Lower leg skin (tissue), 3 donors: ENCODE results near the gene HOXA9.

Experiments
- CTCF ChIP-seq, 3 donors: fragments of 450-650 bp; IDR thresholded peaks; one replicate each; pipeline ENCODE4 v1.5.1; 2016; ENCODE audit warnings: antibody characterized with exemption in 3 of 3, mild to moderate bottlenecking in 3 of 3, moderate library complexity in 2 of 3
- POLR2A ChIP-seq, 2 donors: fragments of 450-650 bp; IDR thresholded peaks; one replicate each; pipeline ENCODE4 v1.6.1; 2016 to 2017; ENCODE audit warnings: antibody characterized with exemption in 2 of 2, mild to moderate bottlenecking in 1 of 2, moderate library complexity in 1 of 2

- TF ChIP-seq POLR2A (IDR thresholded peaks at IDR 0.05) (no peak), CTCF (IDR thresholded peaks at IDR 0.05) (no peak)
Measured at GRCh38 chr7:27123007-27123476, 42.3 kb downstream of the HOXA9 start.
